HEK293T (cell line): ENCODE measurements around the gene ITGA8.
"Not testable (repeated sequence)": the region's sequence is repeated elsewhere in the genome, so short reads cannot be mapped to it uniquely, and the experiment has no call there.

Experiments
- CTCF ChIA-PET: fragments of 350-600 bp; formaldehyde crosslinking; extraction: SDS; loops from one replicate; lab custom pipeline; 2021; ENCODE audit warnings: antibody characterized with exemption, inconsistent platforms; lab: Yijun Ruan, JAX
- POLR2A ChIA-PET: fragments of 350-600 bp; formaldehyde crosslinking; extraction: SDS; loops from one replicate; lab custom pipeline; 2020; ENCODE audit warnings: antibody characterized with exemption, inconsistent platforms; lab: Yijun Ruan, JAX
- DNase-seq: peaks from one replicate; pipeline ENCODE4 v3.0.0; 2012; ENCODE audit warnings: mixed read lengths; ENCODE audit errors: extremely low spot score
- ARNT ChIP-seq: fragments of 450-650 bp; IDR thresholded peaks from 2 replicates; pipeline ENCODE4 v1.6.1; 2017; ENCODE audit warnings: mild to moderate bottlenecking
- BHLHE40 ChIP-seq: fragments of 450-650 bp; IDR thresholded peaks from 2 replicates; pipeline ENCODE4 v1.6.1; 2016; ENCODE audit warnings: mild to moderate bottlenecking, moderate library complexity, borderline replicate concordance
- CTBP1 ChIP-seq: fragments of 450-650 bp; IDR thresholded peaks from 2 replicates; pipeline ENCODE4 v1.6.1; 2016; ENCODE audit warnings: borderline replicate concordance
- ELF4 ChIP-seq: fragments of 450-650 bp; IDR thresholded peaks from 2 replicates; pipeline ENCODE4 v1.6.1; 2017; ENCODE audit warnings: antibody characterized with exemption
- FOXA1 ChIP-seq: fragments of 450-650 bp; IDR thresholded peaks from 2 replicates; pipeline ENCODE4 v1.6.1; 2016; ENCODE audit warnings: mild to moderate bottlenecking
- FOXK2 ChIP-seq: fragments of 450-650 bp; IDR thresholded peaks from 2 replicates; pipeline ENCODE4 v1.6.1; 2016; ENCODE audit warnings: mild to moderate bottlenecking
- FOXM1 ChIP-seq: fragments of 450-650 bp; IDR thresholded peaks from 2 replicates; pipeline ENCODE4 v1.6.1; 2017; ENCODE audit warnings: mild to moderate bottlenecking, borderline replicate concordance
- HDGF ChIP-seq: fragments of 450-650 bp; IDR thresholded peaks from 2 replicates; pipeline ENCODE4 v1.6.1; 2017; ENCODE audit warnings: antibody characterized with exemption, borderline replicate concordance
- L3MBTL2 ChIP-seq: fragments of 450-650 bp; conservative IDR thresholded peaks from 2 replicates; pipeline ENCODE4 v1.6.1; 2016; ENCODE audit warnings: mild to moderate bottlenecking
- LEF1 ChIP-seq: fragments of 450-650 bp; IDR thresholded peaks from 2 replicates; pipeline ENCODE4 v1.6.1; 2017; ENCODE audit warnings: mild to moderate bottlenecking, borderline replicate concordance
- NFRKB ChIP-seq: fragments of 450-650 bp; IDR thresholded peaks from 2 replicates; pipeline ENCODE4 v1.6.1; 2016; ENCODE audit warnings: mild to moderate bottlenecking, moderate library complexity
- PKNOX1 ChIP-seq: fragments of 450-650 bp; IDR thresholded peaks from 2 replicates; pipeline ENCODE4 v1.6.1; 2016
- SP1 ChIP-seq: fragments of 450-650 bp; IDR thresholded peaks from 2 replicates; pipeline ENCODE4 v1.6.1; 2017
- SUZ12 ChIP-seq: fragments of 450-650 bp; IDR thresholded peaks from 2 replicates; pipeline ENCODE4 v1.6.1; 2016; ENCODE audit warnings: mild to moderate bottlenecking
- TARDBP ChIP-seq: fragments of 450-650 bp; IDR thresholded peaks from 2 replicates; pipeline ENCODE4 v1.6.1; 2016
- ZNF384 ChIP-seq: fragments of 450-650 bp; IDR thresholded peaks from 2 replicates; pipeline ENCODE4 v1.6.1; 2016

The ITGA8 gene

GRCh38 chr10:15640536-15641085, 79.1 kb downstream of the ITGA8 start:
- TF ChIP-seq NFRKB (no peak), SP1 (no peak), TARDBP (no peak), SUZ12 (no peak), FOXA1 (no peak), FOXM1 (no peak), ZNF384 (no peak), PKNOX1 (no peak), ELF4 (no peak), CTBP1 (no peak), L3MBTL2 (no peak), ARNT (no peak), FOXK2 (no peak)
- DNase-seq = no peak
- ChIA-PET POLR2A (no interaction called here), CTCF (no interaction called here)

GRCh38 chr10:15636446-15636845, 83.3 kb downstream of the ITGA8 start:
- no peak for TF ChIP-seq ZNF384
- no peak for TF ChIP-seq FOXK2
- TF ChIP-seq LEF1 = no peak
- no peak for TF ChIP-seq FOXM1
- no peak for TF ChIP-seq CTBP1
- no peak for TF ChIP-seq BHLHE40
- TF ChIP-seq SP1 = no peak
- TF ChIP-seq ELF4 = no peak
- TF ChIP-seq HDGF = no peak
- no peak for TF ChIP-seq L3MBTL2
- TF ChIP-seq ARNT = no peak
- TF ChIP-seq FOXA1 = no peak
- no peak for TF ChIP-seq NFRKB
- TF ChIP-seq SUZ12 = no peak
- POLR2A ChIA-PET = no interaction called here
- CTCF ChIA-PET = no interaction called here
- no peak for DNase-seq

GRCh38 chr10:15632456-15633091, 87.1 kb downstream of the ITGA8 start:
- POLR2A ChIA-PET = no interaction called here
- DNase-seq = no peak
- TF ChIP-seq FOXK2 (no peak), SP1 (no peak), ELF4 (no peak), SUZ12 (no peak), ZNF384 (no peak), BHLHE40 (no peak), FOXM1 (no peak), NFRKB (no peak), ARNT (no peak), CTBP1 (no peak), PKNOX1 (no peak), FOXA1 (no peak), LEF1 (no peak), L3MBTL2 (no peak), HDGF (no peak), TARDBP (no peak)
- CTCF ChIA-PET = interaction anchor here (0.6 kb wide), 1 partner anchor 12 kb away, joined by 4 read pairs; no protein-coding TSS in a partner anchor

- DNase-seq, CTCF ChIA-PET, POLR2A ChIA-PET: not testable (repeated sequence)
Observed at GRCh38 chr10:15631205-15631604, 88.5 kb downstream of the ITGA8 start.

GRCh38 chr10:15630353-15630752, 89.4 kb downstream of the ITGA8 start:
- CTCF ChIA-PET = no interaction called here
- TF ChIP-seq FOXK2 (no peak), FOXM1 (no peak), L3MBTL2 (no peak), HDGF (no peak)

GRCh38 chr10:15627617-15628196, 92.0 kb downstream of the ITGA8 start:
- POLR2A ChIA-PET = no interaction called here
- TF ChIP-seq FOXM1 (no peak), L3MBTL2 (no peak), HDGF (no peak), ARNT (no peak), FOXK2 (no peak), PKNOX1 (no peak), CTBP1 (no peak), TARDBP (no peak), ZNF384 (no peak), LEF1 (no peak), NFRKB (no peak), FOXA1 (no peak), ELF4 (no peak), BHLHE40 (no peak), SP1 (no peak), SUZ12 (no peak)
- CTCF ChIA-PET = no interaction called here
- no peak for DNase-seq

More at GRCh38 chr10:15630353-15630752, 89.4 kb downstream of the ITGA8 start:
- POLR2A ChIA-PET = no interaction called here
- DNase-seq = no peak
